Lower lobe of right lung (tissue), 2 donors: ENCODE data around the gene IQGAP2. TPM values are rescaled to one million over a fixed set of nuclear protein-coding genes. Genes with fewer than 3 reads are reported as not detected.

Source experiments
- ATAC-seq, 2 donors: fragments of 200-7000 bp; cut with Tn5 transposase; one replicate each; pipeline ENCODE4 v1.9.1; 2020 to 2022; ENCODE audit warnings: mild to moderate bottlenecking in 2 of 2, moderate library complexity in 2 of 2
- DNase-seq: peaks from one replicate; pipeline ENCODE4 v3.0.0-alpha.2; 2020
- H3K27ac ChIP-seq: fragments of 200-600 bp; one replicate; pipeline ENCODE4 v1.8.0; 2022
- H3K27me3 ChIP-seq: fragments of 200-600 bp; one replicate; pipeline ENCODE4 v1.8.0; 2022; ENCODE audit warnings: low read depth
- H3K36me3 ChIP-seq: fragments of 200-600 bp; one replicate; pipeline ENCODE4 v1.8.0; 2022; ENCODE audit warnings: mild to moderate bottlenecking
- H3K4me1 ChIP-seq: fragments of 200-600 bp; one replicate; pipeline ENCODE4 v1.8.0; 2022
- H3K4me3 ChIP-seq: fragments of 200-600 bp; one replicate; pipeline ENCODE4 v1.8.0; 2022; ENCODE audit warnings: mild to moderate bottlenecking
- H3K9me3 ChIP-seq: fragments of 200-600 bp; one replicate; pipeline ENCODE4 v1.8.0; 2022
- intact Hi-C: fragments of 100-400 bp; cut with DNase I; formaldehyde crosslinking; loops from one replicate; pipeline ENCODE4 v1.11.0; 2022
- total RNA-seq: library from RNA; stranded (reverse); fragmentation: NEBNext Ultra II Directional; extraction: Animal tissue kit (Norgen Biotek cat#: 25700); gene quantifications from one replicate; pipeline ENCODE4 v1.2.1, GENCODE V29; 2021
- TF ChIP-seq, protein P1 (sequence below): fragments of 200-600 bp; IDR thresholded peaks from one replicate; pipeline ENCODE4 v1.8.0; 2022; ENCODE audit warnings: antibody characterized with exemption, mild to moderate bottlenecking
- donor health status: DM: no; HTN: yes; CAD: no; lungs with severe emphysema.

The IQGAP2 gene
- total RNA-seq, 1 donor from 2014 or later: 42.0 TPM

DNA sequence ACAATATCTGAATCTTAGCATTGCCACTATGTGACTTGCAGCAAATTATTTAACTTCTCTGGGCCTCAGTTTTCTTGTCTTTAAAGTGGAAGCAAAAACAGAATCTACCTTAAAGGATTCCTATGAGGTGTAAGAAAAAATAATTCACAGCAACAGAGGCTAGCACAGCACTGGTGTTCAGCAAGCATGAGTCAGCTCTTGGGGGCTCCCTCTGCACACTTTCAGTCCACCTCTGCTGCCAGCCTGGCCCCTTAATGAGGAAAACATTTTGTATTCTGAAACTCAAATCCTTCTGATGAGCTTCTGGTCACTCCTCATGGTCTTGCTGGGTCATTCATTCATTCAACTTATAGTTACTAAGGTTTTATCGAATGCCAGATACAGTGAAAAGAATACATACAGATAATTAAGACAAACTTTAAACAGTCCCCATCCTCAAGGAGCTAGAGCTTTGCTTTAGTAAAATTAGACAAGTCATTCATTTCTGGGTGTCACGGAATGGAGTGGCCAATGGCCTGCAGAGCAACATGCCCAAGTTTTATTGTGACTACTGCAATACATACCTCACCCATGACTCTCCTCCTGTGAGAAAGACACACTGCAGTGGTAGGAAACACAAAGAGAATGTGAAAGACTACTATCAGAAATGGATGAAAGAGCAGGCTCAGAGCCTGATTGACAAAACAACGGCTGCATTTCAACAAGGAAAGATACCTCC, 26.8 kb upstream of the IQGAP2 start:
- DNase-seq (no peak), ATAC-seq (no peak)
- Histone ChIP-seq H3K27me3 (no peaks in the 10 kb centered on the region), H3K36me3 (no peaks in the 10 kb centered on the region), H3K27ac (no peak overlapping the region), H3K4me1 (no peaks in the 10 kb centered on the region), H3K4me3 (no peak overlapping the region), H3K9me3 (no peaks in the 10 kb centered on the region)
- TF ChIP-seq, protein P1, sequence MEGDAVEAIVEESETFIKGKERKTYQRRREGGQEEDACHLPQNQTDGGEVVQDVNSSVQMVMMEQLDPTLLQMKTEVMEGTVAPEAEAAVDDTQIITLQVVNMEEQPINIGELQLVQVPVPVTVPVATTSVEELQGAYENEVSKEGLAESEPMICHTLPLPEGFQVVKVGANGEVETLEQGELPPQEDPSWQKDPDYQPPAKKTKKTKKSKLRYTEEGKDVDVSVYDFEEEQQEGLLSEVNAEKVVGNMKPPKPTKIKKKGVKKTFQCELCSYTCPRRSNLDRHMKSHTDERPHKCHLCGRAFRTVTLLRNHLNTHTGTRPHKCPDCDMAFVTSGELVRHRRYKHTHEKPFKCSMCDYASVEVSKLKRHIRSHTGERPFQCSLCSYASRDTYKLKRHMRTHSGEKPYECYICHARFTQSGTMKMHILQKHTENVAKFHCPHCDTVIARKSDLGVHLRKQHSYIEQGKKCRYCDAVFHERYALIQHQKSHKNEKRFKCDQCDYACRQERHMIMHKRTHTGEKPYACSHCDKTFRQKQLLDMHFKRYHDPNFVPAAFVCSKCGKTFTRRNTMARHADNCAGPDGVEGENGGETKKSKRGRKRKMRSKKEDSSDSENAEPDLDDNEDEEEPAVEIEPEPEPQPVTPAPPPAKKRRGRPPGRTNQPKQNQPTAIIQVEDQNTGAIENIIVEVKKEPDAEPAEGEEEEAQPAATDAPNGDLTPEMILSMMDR: no peak
- intact Hi-C loops: no loop called here

DNA sequence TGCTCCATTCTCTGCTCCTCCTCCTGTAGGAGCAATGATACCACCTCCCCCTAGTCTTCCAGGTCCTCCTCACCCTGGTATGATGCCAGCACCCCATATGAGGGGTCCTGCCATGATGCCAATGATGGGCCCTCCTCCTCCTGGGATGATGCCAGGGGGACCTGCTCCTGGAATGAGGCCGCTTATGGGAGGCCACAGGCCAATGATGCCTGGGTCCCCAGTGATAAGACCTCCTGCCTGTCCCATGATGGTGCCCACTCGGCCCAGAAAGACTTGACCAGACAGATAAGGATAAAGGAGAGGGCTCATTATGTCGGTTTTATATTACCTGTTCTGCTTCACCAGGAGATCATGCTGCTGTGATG, 26.2 kb upstream of the IQGAP2 start:
- Histone ChIP-seq H3K9me3 (no peaks in the 10 kb centered on the region), H3K27ac (no peak overlapping the region), H3K4me1 (no peaks in the 10 kb centered on the region), H3K27me3 (no peaks in the 10 kb centered on the region), H3K4me3 (no peak overlapping the region), H3K36me3 (no peaks in the 10 kb centered on the region)
- TF ChIP-seq, protein P1: no peak
- no peak for ATAC-seq
- DNase-seq: no peak
- intact Hi-C loops: no loop called here

DNA sequence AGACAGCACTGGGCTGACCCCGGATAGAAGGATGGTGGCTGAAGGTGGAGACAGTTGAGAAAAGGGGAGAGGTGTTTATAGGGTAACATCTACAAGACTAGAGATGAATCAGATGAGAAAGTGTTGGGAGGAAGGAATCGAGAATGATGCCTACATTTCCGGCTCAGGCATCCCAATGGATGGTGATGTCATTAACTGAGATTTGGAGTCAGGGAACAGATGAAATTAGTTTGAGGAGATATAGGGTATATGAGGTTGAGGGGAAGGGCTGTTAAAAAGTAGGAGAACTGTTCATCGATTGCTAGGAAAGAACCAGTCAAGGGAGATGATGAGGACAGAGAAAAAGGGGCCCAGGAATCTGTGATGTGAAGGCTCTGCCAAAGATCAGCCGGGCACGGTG, 24.7 kb upstream of the IQGAP2 start:
- Histone ChIP-seq H3K36me3 (no peaks in the 10 kb centered on the region), H3K27me3 (no peaks in the 10 kb centered on the region), H3K27ac (no peak overlapping the region), H3K4me3 (no peak overlapping the region), H3K9me3 (no peaks in the 10 kb centered on the region), H3K4me1 (no peaks in the 10 kb centered on the region)
- TF ChIP-seq, protein P1: no peak
- no peak for DNase-seq
- ATAC-seq: no peak
- intact Hi-C loops: no loop called here

DNA sequence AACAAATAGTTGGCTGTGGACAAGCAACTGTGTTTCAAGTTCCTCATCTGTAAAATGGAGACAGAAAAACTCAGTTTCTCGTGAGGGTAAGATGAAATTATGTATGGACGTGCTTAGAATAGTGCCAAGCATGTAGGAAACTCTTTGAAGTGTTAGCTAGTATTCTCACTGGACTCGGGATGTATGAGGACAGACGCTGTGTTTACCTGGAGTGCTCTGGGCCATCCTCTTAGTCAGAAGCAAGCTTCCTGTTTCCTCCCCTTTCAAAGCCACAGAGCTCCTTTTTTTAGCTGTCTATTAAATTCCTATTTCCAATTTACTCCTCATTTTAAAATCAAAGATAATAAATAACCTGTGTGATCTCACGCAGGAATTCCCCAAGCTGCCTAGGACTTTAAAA, 23.8 kb upstream of the IQGAP2 start:
- Histone ChIP-seq H3K36me3 (no peaks in the 10 kb centered on the region), H3K27ac (no peak overlapping the region), H3K27me3 (no peaks in the 10 kb centered on the region), H3K4me3 (no peak overlapping the region), H3K9me3 (no peaks in the 10 kb centered on the region), H3K4me1 (no peaks in the 10 kb centered on the region)
- ATAC-seq (no peak), DNase-seq (no peak)
- TF ChIP-seq, protein P1: no peak
- intact Hi-C loops: no loop called here

DNA sequence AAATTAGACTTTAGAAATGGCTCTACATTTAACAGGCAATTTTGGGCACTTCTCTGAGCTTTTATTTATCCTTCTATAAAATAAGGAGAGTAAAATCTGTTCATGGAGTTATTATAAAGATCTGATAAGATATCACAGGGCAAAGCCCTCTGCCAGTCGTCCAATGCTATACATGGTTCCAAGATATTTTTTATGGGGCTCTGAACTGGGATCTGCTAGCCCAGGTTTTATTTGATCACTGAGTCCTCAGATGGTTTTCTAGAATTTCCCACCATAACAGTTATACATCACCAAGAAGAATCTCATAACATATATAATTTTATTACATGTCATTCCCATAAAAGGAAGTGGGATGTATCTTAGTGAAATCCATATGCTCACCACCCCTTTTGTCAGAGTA, 23.2 kb upstream of the IQGAP2 start:
- TF ChIP-seq, protein P1: no peak
- H3K9me3 ChIP-seq: no peaks in the 10 kb centered on the region
- DNase-seq (no peak), ATAC-seq (no peak)
- no peaks in the 10 kb centered on the region for H3K36me3 ChIP-seq
- no peaks in the 10 kb centered on the region for H3K27me3 ChIP-seq
- intact Hi-C loops: no loop called here
- no peaks in the 10 kb centered on the region for H3K4me1 ChIP-seq
- H3K4me3 ChIP-seq: no peak overlapping the region
- no peak overlapping the region for H3K27ac ChIP-seq
